ACC112 (cell line): ENCODE data around the gene YEATS4.
A peak's percentile ranks its signal among the peaks of the same experiment; 100 is the strongest.

Experiments used
- H2AFZ ChIP-seq: fragments of 200-600 bp; sonication (generic); one replicate; pipeline ENCODE4 v1.6.0; 2017; ENCODE audit warnings: antibody characterized with exemption, low read length; ENCODE audit not compliant: unreplicated experiment
- H3K27ac ChIP-seq: fragments of 200-600 bp; sonication (generic); 2 replicates; pipeline ENCODE4 v1.5.1; 2014; ENCODE audit warnings: low read depth, mild to moderate bottlenecking, antibody characterized with exemption, low read length, moderate library complexity
- H3K27me3 ChIP-seq: fragments of 200-600 bp; sonication (generic); 2 replicates; pipeline ENCODE4 v1.6.1; 2014; ENCODE audit warnings: mild to moderate bottlenecking, antibody characterized with exemption, low read length, moderate library complexity, mixed read lengths; ENCODE audit not compliant: insufficient read depth
- H3K36me3 ChIP-seq: fragments of 200-600 bp; sonication (generic); 2 replicates; pipeline ENCODE4 v1.6.1; 2016; ENCODE audit warnings: mild to moderate bottlenecking, antibody characterized with exemption, low read length, moderate library complexity, mixed read lengths; ENCODE audit not compliant: insufficient read depth
- H3K4me1 ChIP-seq: fragments of 200-600 bp; sonication (generic); one replicate; pipeline ENCODE4 v1.6.1; 2016; ENCODE audit warnings: low read length, mixed read lengths; ENCODE audit not compliant: insufficient read depth, unreplicated experiment, control insufficient read depth
- H3K4me3 ChIP-seq: fragments of 200-600 bp; sonication (generic); 2 replicates; pipeline ENCODE4 v1.5.1; 2014; ENCODE audit warnings: mild to moderate bottlenecking, low read depth, low read length
- H3K79me2 ChIP-seq: fragments of 200-600 bp; sonication (generic); one replicate; pipeline ENCODE4 v1.6.0; 2016; ENCODE audit warnings: low read length; ENCODE audit not compliant: control insufficient read depth, unreplicated experiment, insufficient read depth

YEATS4 gene

GRCh38 chr12:69331519-69331908 is 28.0 kb upstream of the YEATS4 start:
- Histone ChIP-seq H3K27ac (no peak overlapping the region), H3K27me3 (peaks cover 64% of the 10 kb centered on the region), H3K36me3 (no peaks in the 10 kb centered on the region), H3K4me1 (no peaks in the 10 kb centered on the region), H3K79me2 (no peaks in the 10 kb centered on the region), H2AFZ (no peak overlapping the region), H3K4me3 (peak overlapping the region; percentile 71)

DNA sequence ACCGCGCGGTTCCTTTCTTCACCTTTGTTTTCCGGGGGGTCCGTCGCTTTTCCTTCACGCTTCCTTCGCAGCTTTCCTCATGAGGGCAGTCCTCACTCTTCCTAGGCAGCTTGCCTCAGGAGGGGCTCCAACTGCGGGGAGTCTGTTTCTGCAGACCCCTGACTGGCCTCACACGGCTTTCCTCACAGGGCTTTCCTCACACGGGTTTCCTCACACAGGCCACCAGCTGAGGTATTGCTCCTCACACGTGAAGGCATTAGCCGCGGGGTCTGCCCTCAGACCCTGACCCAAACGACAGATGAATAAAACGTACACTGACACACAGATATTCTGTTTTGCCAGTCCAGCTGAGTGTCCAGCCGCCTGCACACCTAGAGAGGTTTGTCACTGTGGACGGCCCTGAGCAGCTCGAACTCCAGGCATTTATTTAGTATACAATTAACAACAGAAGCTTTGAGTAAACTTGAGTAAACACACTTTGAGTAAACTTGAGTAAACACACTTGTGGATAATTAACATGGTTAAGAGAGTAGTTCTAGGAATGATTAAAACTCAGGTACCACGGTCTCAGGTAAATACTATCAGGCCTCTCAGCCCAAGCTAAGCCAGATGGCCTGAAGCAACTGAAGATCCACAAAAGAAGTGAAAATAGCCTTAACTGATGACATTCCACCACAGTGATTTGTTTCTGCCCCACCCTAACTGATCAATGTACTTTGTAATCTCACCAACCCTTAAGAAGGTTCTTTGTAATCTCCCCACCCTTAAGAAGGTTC is 27.4 kb upstream of the YEATS4 start:
- H3K4me3 ChIP-seq = no peak overlapping the region
- no peaks in the 10 kb centered on the region for H3K4me1 ChIP-seq
- H3K36me3 ChIP-seq = no peaks in the 10 kb centered on the region
- no peak overlapping the region for H2AFZ ChIP-seq
- H3K79me2 ChIP-seq = no peaks in the 10 kb centered on the region
- peaks cover 61% of the 10 kb centered on the region for H3K27me3 ChIP-seq
- H3K27ac ChIP-seq = no peak overlapping the region

DNA sequence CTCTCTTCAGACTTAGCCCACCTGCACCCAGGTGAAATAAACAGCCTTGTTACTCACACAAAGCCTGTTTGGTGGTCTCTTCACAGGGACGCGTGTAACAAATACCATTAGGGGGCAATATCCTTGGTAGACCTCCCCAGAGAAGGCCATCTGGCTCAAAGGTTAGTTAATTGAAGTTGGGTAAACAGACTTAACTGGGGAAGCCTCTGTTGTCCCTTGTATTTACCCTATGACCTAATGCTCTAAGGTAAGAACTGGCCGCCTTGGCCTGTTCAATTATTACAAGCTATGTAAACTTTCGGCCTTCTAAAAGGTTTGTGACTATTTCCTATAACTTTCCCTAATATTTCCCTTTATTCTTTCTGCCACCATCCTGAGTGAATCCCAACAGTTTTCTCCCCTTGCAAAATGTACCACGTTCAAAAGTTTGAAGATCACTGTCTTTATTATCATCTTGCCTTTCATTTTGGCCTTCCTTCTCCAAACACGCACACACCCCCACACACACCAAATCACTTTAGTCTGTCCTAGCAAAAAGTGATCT is 26.7 kb upstream of the YEATS4 start:
- Histone ChIP-seq H3K79me2 (no peaks in the 10 kb centered on the region), H3K27ac (no peak overlapping the region), H3K4me3 (no peak overlapping the region), H3K36me3 (no peaks in the 10 kb centered on the region), H2AFZ (no peak overlapping the region), H3K4me1 (no peaks in the 10 kb centered on the region), H3K27me3 (peaks cover 58% of the 10 kb centered on the region)

GRCh38 chr12:69334158-69334557 is 25.4 kb upstream of the YEATS4 start:
- H3K4me3 ChIP-seq = no peak overlapping the region
- H3K27ac ChIP-seq = no peak overlapping the region
- no peaks in the 10 kb centered on the region for H3K36me3 ChIP-seq
- H3K79me2 ChIP-seq = no peaks in the 10 kb centered on the region
- H3K4me1 ChIP-seq = no peaks in the 10 kb centered on the region
- H3K27me3 ChIP-seq = peaks cover 46% of the 10 kb centered on the region
- no peak overlapping the region for H2AFZ ChIP-seq

DNA sequence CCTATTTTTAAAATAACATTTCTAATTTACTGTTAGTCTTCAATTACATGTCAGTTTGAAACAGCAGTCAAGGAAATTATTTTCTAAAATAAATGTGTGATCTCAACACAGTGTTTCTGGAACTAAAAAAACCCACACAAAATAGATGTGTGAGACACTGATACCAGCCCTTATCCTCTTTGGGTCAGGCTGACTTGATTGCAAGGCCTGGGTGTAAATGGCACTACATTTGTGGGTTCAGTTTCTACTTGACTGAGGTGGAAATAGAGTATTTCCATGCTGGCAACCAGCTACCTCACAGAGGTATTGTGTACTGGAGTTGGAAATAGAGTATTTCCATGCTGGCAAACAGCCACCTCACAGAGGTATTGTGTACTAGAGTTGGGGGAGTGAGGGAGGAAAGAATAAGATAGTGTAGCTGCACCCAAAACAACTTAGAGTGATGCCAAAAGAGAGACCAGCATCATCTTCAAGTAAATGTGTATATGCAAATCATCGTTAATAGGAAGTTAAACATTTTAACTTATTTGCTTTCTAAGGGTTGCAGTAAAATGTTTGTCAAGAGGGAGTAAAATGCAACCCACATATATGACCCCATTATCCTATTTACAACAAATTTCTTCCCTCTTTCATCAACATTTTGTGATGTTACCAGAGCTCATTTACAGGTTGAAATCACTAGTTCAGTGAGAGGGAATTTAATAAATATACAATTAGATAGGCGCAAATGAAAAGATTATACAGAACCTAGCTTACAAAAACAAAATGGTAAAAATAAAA is 22.0 kb upstream of the YEATS4 start:
- H3K4me3 ChIP-seq = no peak overlapping the region
- no peaks in the 10 kb centered on the region for H3K79me2 ChIP-seq
- H3K4me1 ChIP-seq = no peaks in the 10 kb centered on the region
- no peaks in the 10 kb centered on the region for H3K36me3 ChIP-seq
- no peak overlapping the region for H2AFZ ChIP-seq
- no peak overlapping the region for H3K27ac ChIP-seq
- peaks cover 19% of the 10 kb centered on the region; the same call in 1 of the 2 replicates for H3K27me3 ChIP-seq

DNA sequence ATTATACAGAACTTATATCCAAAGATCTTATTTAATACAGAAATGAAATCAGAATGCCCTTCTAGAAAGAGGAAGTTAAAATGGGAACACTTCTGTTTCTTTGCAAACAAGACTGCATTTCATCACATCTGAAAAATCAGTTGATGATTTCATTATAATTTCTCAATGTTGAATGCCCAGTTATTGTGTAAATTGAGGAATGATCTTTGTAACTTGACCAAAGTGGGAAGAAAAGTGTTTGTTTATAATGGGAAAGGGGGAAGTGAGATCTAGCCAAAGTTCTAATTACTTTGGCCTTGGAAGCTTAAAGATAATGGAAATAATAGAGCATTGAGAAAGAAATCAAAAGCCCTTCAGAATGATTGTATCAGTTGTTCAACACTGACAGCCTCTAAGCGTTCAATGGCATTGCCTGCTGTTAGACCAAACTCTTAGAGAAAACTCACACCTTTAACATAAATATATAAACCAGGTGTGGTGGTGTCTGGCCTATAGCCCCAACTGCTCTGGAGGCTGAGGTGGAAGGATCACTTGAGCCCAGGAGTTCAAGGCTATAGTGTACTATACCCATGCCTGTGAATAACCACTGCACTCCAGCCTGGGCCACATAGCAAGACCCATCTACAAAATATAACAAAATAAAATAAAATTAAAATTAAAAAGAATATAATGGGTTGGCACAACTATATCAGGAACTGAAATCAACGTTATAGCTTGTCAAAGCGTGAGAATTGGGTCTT is 21.3 kb upstream of the YEATS4 start:
- H2AFZ ChIP-seq = no peak overlapping the region
- no peak overlapping the region for H3K27ac ChIP-seq
- H3K4me3 ChIP-seq = no peak overlapping the region
- H3K27me3 ChIP-seq = peaks cover 19% of the 10 kb centered on the region; the same call in 1 of the 2 replicates
- no peaks in the 10 kb centered on the region for H3K79me2 ChIP-seq
- no peaks in the 10 kb centered on the region for H3K36me3 ChIP-seq
- H3K4me1 ChIP-seq = no peaks in the 10 kb centered on the region

DNA sequence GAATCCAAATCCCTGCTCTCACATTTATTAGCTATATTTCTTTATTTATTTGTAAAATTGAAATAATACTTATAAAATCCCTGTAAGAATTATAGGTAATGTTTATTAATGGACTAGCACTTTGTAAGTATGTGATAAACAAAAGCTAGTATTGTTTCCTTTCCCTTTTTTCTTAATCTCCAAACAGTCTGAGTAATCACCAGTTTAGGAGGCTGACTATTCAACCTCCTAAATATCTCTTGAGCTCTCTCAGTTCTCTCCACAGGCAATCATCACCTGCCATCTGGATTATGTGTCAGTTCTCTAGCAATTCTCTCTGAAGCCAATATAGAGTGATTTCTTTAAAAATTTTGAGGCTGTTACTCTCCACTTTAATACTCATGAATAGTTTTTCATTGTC is 20.6 kb upstream of the YEATS4 start:
- no peaks in the 10 kb centered on the region for H3K4me1 ChIP-seq
- no peaks in the 10 kb centered on the region for H3K79me2 ChIP-seq
- no peaks in the 10 kb centered on the region for H3K36me3 ChIP-seq
- H2AFZ ChIP-seq = no peak overlapping the region
- peaks cover 18% of the 10 kb centered on the region; the same call in 1 of the 2 replicates for H3K27me3 ChIP-seq
- H3K27ac ChIP-seq = no peak overlapping the region
- no peak overlapping the region for H3K4me3 ChIP-seq

- Histone ChIP-seq H3K27me3 (peaks cover 7% of the 10 kb centered on the region; the same call in 1 of the 2 replicates), H2AFZ (no peak overlapping the region), H3K79me2 (no peaks in the 10 kb centered on the region), H3K36me3 (no peaks in the 10 kb centered on the region), H3K4me3 (no peak overlapping the region), H3K27ac (no peak overlapping the region), H3K4me1 (no peaks in the 10 kb centered on the region)
Measured at GRCh38 chr12:69339999-69340398, 19.5 kb upstream of the YEATS4 start.

GRCh38 chr12:69341328-69341727 is 18.2 kb upstream of the YEATS4 start:
- Histone ChIP-seq H3K4me3 (no peak overlapping the region), H3K4me1 (no peaks in the 10 kb centered on the region), H3K27me3 (peaks cover 7% of the 10 kb centered on the region; the same call in 1 of the 2 replicates), H2AFZ (no peak overlapping the region), H3K27ac (no peak overlapping the region), H3K36me3 (no peaks in the 10 kb centered on the region), H3K79me2 (no peaks in the 10 kb centered on the region)

DNA sequence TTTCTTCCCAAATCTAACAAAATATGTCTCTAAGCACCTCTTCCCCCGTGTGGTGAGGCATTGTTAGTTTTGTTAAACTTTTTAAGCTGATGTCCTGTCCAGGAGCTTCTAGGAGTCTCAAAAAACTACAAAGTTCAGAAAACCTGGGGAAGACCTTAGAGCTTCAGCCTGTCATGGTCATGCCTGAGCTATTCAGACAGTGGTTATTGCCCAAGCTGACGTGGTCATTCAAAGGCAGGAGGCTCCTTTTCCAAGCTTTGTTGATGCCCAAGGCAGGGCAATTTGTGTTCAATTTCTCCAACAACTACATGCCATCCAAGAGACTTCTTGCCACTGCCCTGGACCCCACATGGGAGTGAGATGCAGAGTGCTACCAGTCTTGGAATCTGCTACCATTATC is 17.1 kb upstream of the YEATS4 start:
- no peaks in the 10 kb centered on the region for H3K4me1 ChIP-seq

More for the DNA sequence above, 17.1 kb upstream of the YEATS4 start:
- Histone ChIP-seq H3K27ac (no peak overlapping the region), H3K79me2 (no peaks in the 10 kb centered on the region), H3K36me3 (no peaks in the 10 kb centered on the region), H3K27me3 (peaks cover 5% of the 10 kb centered on the region; the same call in 1 of the 2 replicates), H2AFZ (no peak overlapping the region), H3K4me3 (no peak overlapping the region)
